ENCODE results near the gene TRIM17.

- TF ChIP-seq, protein P1, sequence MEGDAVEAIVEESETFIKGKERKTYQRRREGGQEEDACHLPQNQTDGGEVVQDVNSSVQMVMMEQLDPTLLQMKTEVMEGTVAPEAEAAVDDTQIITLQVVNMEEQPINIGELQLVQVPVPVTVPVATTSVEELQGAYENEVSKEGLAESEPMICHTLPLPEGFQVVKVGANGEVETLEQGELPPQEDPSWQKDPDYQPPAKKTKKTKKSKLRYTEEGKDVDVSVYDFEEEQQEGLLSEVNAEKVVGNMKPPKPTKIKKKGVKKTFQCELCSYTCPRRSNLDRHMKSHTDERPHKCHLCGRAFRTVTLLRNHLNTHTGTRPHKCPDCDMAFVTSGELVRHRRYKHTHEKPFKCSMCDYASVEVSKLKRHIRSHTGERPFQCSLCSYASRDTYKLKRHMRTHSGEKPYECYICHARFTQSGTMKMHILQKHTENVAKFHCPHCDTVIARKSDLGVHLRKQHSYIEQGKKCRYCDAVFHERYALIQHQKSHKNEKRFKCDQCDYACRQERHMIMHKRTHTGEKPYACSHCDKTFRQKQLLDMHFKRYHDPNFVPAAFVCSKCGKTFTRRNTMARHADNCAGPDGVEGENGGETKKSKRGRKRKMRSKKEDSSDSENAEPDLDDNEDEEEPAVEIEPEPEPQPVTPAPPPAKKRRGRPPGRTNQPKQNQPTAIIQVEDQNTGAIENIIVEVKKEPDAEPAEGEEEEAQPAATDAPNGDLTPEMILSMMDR (IDR thresholded peaks at IDR 0.05): no peak
- no peak for TF ChIP-seq POLR2A (IDR thresholded peaks at IDR 0.05)
Observed at GRCh38 chr1:228370439-228370940, 46.2 kb downstream of the TRIM17 start.

Measured in adrenal gland (tissue), 5 donors.